Measurements from ENCODE around the gene GOLPH3L.

GOLPH3L gene

DNA sequence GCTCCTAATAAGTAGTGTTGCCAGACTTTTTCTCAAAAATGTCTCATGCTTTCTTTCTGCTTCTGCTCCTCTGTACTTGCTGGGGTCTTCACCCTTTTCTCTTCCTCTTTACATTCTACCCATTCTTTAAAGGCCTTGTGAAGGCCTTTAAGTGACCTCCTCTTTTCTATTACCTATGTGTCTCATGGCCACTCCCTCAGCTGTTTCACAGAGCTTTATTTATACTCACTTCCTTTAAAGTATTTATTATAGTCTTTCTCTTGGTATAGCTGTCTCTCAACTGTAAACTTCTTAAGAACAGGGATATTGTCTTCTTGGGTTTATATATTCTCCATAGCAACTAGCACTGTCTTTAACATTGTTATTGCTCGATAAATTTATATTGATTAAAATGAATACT, 792 bp downstream of the GOLPH3L start:
- H3K36me3 ChIP-seq (ENCODE audit: insufficient read depth, low read length): peaks cover 37% of the 10 kb centered on the region
- H3K9ac ChIP-seq (ENCODE audit: low read depth, low read length): peak overlapping the region; percentile 34
- no peaks in the 10 kb centered on the region for H3K9me3 ChIP-seq (ENCODE audit: insufficient read depth, low read depth, low read length)
- no peaks in the 10 kb centered on the region for H3K27me3 ChIP-seq (ENCODE audit: insufficient read depth, low read length)
- peak overlapping the region; percentile 82 for H3K4me3 ChIP-seq (ENCODE audit: low read length)
- H3K4me1 ChIP-seq (ENCODE audit: insufficient read depth, low read length): peaks cover 6% of the 10 kb centered on the region; the same call in 1 of the 2 replicates
- no peak overlapping the region for H3K27ac ChIP-seq (ENCODE audit: low read depth, low read length)
- no CpG with 5 or more reads among the region's 1 CpG for WGBS

DNA sequence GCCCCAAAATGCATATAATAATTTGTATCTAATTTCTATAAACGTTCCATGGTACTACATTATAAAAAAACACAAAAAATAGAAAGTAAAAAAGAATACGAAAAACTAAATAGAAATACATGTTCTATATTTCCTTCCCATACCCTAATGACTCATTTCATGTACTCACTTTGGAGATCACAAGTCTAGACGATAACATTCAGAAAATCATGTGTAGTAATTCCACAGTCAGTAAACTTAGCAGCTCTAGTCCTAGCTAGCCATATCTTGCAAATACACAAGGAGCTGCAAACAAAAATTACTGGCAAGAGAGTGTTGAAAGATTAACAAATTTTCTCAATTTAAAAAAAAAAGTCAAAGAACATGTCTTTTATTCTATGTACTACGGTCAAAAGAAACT, 1.4 kb downstream of the GOLPH3L start:
- Histone ChIP-seq H3K4me1 (ENCODE audit: insufficient read depth, low read length) (peaks cover 6% of the 10 kb centered on the region; the same call in 1 of the 2 replicates), H3K36me3 (ENCODE audit: insufficient read depth, low read length) (peaks cover 43% of the 10 kb centered on the region), H3K27me3 (ENCODE audit: insufficient read depth, low read length) (no peaks in the 10 kb centered on the region), H3K27ac (ENCODE audit: low read depth, low read length) (no peak overlapping the region), H3K9ac (ENCODE audit: low read depth, low read length) (no peak overlapping the region), H3K4me3 (ENCODE audit: low read length) (peak overlapping the region; percentile 82), H3K9me3 (ENCODE audit: insufficient read depth, low read depth, low read length) (no peaks in the 10 kb centered on the region)
- 92% methylated on average over 2 of the region's 4 CpGs for WGBS

DNA sequence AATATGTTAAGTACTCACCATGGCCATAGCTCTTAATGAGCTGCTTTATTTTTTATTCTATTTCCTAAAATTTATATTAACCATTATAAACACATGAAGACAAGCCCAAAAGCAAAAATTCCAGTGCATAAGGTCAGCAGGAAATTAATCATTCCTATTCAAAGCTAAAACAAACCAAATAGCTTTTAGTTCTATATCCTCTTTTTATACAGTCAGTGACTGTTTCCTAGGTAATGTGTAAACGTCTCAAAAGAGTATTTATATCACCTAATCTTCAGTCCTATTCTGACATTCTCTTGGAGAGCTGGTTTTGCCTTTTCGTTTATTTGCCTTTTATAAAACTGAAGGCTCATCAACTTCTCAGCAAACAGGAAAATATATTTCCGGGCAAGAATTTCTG, 4.2 kb downstream of the GOLPH3L start:
- no peak overlapping the region for H3K4me3 ChIP-seq (ENCODE audit: low read length)
- no peaks in the 10 kb centered on the region for H3K27me3 ChIP-seq (ENCODE audit: insufficient read depth, low read length)
- 95% methylated on average over 3 of the region's 3 CpGs for WGBS
- no peak overlapping the region for H3K9ac ChIP-seq (ENCODE audit: low read depth, low read length)
- peaks cover 6% of the 10 kb centered on the region; the same call in 1 of the 2 replicates for H3K4me1 ChIP-seq (ENCODE audit: insufficient read depth, low read length)
- no peak overlapping the region for H3K27ac ChIP-seq (ENCODE audit: low read depth, low read length)
- H3K9me3 ChIP-seq (ENCODE audit: insufficient read depth, low read depth, low read length): no peaks in the 10 kb centered on the region
- H3K36me3 ChIP-seq (ENCODE audit: insufficient read depth, low read length): peaks cover 67% of the 10 kb centered on the region

DNA sequence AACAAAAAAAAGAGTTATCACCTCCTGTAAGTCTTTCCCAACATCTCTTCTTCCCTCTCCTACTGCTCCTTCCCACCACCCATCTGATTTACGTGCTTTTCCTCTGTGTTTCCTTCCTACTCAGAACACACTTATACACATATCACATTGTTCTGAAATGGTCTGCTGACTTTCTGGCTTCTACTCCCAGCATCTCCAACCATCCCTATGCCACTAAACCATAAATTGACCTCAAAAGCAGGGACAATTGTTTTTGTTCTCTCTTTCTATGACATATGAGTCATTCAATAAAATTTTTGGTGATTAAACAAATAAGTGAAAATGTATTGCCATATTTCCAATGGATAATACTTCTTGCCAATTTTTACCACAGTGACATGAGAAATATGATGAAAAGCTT, 8.2 kb downstream of the GOLPH3L start:
- H3K9me3 ChIP-seq (ENCODE audit: insufficient read depth, low read depth, low read length): no peaks in the 10 kb centered on the region
- H3K4me3 ChIP-seq (ENCODE audit: low read length): no peak overlapping the region
- peaks cover 74% of the 10 kb centered on the region for H3K36me3 ChIP-seq (ENCODE audit: insufficient read depth, low read length)
- 89% methylated on average over 1 of the region's 1 CpG for whole genome bisulfite sequencing
- H3K27me3 ChIP-seq (ENCODE audit: insufficient read depth, low read length): no peaks in the 10 kb centered on the region
- H3K27ac ChIP-seq (ENCODE audit: low read depth, low read length): no peak overlapping the region
- H3K9ac ChIP-seq (ENCODE audit: low read depth, low read length): no peak overlapping the region
- peaks cover 7% of the 10 kb centered on the region; the same call in 1 of the 2 replicates for H3K4me1 ChIP-seq (ENCODE audit: insufficient read depth, low read length)

DNA sequence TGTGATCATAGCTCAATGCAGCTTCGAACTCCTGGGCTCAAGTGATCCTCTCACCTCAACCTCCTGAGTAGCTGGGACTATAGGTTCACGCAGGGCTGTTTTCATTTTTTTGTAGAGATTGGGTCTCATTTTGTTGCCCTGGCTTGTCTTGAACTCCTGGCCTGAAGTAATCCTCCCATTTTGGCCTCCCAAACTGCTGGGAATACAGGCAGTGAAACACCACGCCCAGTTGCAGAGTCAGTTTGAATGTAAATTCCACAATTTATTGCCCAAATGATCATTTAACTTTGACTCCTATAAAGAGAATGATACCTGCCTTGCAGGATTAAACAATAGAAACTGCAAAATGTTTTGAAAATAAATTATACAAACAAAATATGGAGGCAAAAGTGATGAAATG, 10.7 kb downstream of the GOLPH3L start:
- H3K27me3 ChIP-seq (ENCODE audit: insufficient read depth, low read length): no peaks in the 10 kb centered on the region
- H3K27ac ChIP-seq (ENCODE audit: low read depth, low read length): no peak overlapping the region
- 93% methylated on average over 3 of the region's 3 CpGs for WGBS
- H3K9me3 ChIP-seq (ENCODE audit: insufficient read depth, low read depth, low read length): no peaks in the 10 kb centered on the region
- H3K4me3 ChIP-seq (ENCODE audit: low read length): no peak overlapping the region
- H3K9ac ChIP-seq (ENCODE audit: low read depth, low read length): no peak overlapping the region
- H3K36me3 ChIP-seq (ENCODE audit: insufficient read depth, low read length): peaks cover 62% of the 10 kb centered on the region
- peaks cover 8% of the 10 kb centered on the region; the same call in 1 of the 2 replicates for H3K4me1 ChIP-seq (ENCODE audit: insufficient read depth, low read length)

DNA sequence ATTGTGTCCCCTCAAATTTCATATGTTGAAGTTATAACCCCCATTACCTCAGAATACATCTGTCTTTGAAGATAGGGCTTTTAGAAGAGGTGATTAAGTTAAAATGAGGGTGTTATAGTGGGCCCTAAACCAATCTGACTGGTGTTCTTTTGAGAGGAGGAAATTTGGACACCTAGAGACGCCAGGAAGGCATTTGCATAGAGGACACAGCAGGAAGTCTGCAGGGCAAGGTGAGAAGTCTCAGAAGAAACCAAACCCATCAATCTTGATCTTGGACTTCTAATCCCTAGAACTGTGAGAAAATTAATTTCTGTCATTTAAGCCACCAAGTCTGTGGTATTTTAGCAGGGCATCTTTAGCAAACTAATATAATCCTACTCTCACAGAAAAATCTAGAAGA, 13.0 kb downstream of the GOLPH3L start:
- no peaks in the 10 kb centered on the region for H3K27me3 ChIP-seq (ENCODE audit: insufficient read depth, low read length)
- H3K27ac ChIP-seq (ENCODE audit: low read depth, low read length): no peak overlapping the region
- peaks cover 46% of the 10 kb centered on the region for H3K36me3 ChIP-seq (ENCODE audit: insufficient read depth, low read length)
- 39% methylated on average over 1 of the region's 1 CpG for WGBS
- H3K4me1 ChIP-seq (ENCODE audit: insufficient read depth, low read length): peaks cover 8% of the 10 kb centered on the region; the same call in 1 of the 2 replicates
- no peak overlapping the region for H3K9ac ChIP-seq (ENCODE audit: low read depth, low read length)
- H3K4me3 ChIP-seq (ENCODE audit: low read length): no peak overlapping the region
- H3K9me3 ChIP-seq (ENCODE audit: insufficient read depth, low read depth, low read length): no peaks in the 10 kb centered on the region

DNA sequence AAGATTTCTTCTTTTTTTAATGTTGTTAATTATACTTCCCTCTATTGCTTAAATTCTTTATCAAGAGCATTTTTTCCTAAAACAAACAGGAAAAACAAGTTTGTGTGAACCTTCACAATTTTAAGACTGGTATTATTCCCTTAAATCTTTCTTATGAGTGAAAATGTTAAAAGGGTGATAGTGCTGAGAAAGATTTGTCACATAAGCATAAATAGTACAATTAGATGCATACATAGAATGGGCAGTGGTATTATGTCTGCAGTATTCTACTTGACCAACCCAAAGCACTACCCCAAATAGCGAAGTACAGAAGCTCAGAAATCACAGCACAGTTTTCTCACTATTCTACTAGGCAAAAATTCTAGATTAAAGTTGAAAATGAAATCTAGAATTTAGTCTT, 18.0 kb downstream of the GOLPH3L start:
- Histone ChIP-seq H3K27me3 (ENCODE audit: insufficient read depth, low read length) (no peaks in the 10 kb centered on the region), H3K9ac (ENCODE audit: low read depth, low read length) (no peak overlapping the region), H3K27ac (ENCODE audit: low read depth, low read length) (no peak overlapping the region), H3K36me3 (ENCODE audit: insufficient read depth, low read length) (0 out of 2 replicates have a peak, but pooled peaks cover 21% of the 10 kb centered on the region), H3K4me3 (ENCODE audit: low read length) (no peak overlapping the region), H3K9me3 (ENCODE audit: insufficient read depth, low read depth, low read length) (no peaks in the 10 kb centered on the region), H3K4me1 (ENCODE audit: insufficient read depth, low read length) (peaks cover 3% of the 10 kb centered on the region; the same call in 1 of the 2 replicates)
- WGBS: 100% methylated on average over 1 of the region's 1 CpG

DNA sequence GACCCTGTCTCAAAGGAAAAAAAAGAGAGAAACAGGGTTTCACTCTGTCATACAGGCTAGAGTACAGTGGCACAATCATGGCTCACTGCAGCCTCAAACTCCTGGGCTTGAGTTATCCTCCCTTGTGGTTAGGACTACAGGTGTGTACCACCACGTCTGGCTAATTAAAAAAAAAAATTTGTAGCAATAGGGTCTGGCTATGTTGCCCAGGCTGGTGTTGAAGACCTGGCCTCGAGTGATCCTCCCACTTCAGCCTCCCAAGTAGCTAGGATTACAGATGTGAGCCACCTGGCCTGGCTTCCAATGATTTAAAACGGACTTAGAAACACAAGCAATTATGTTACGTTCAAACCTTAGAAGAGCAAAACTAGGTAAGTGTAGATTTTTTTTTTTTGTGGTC, 22.1 kb downstream of the GOLPH3L start:
- Histone ChIP-seq H3K9ac (ENCODE audit: low read depth, low read length) (no peak overlapping the region), H3K4me3 (ENCODE audit: low read length) (no peak overlapping the region), H3K36me3 (ENCODE audit: insufficient read depth, low read length) (peaks cover 10% of the 10 kb centered on the region; the same call in 1 of the 2 replicates), H3K27ac (ENCODE audit: low read depth, low read length) (no peak overlapping the region), H3K9me3 (ENCODE audit: insufficient read depth, low read depth, low read length) (no peaks in the 10 kb centered on the region), H3K4me1 (ENCODE audit: insufficient read depth, low read length) (no peaks in the 10 kb centered on the region), H3K27me3 (ENCODE audit: insufficient read depth, low read length) (no peaks in the 10 kb centered on the region)
- 96% methylated on average over 4 of the region's 4 CpGs for WGBS

DNA sequence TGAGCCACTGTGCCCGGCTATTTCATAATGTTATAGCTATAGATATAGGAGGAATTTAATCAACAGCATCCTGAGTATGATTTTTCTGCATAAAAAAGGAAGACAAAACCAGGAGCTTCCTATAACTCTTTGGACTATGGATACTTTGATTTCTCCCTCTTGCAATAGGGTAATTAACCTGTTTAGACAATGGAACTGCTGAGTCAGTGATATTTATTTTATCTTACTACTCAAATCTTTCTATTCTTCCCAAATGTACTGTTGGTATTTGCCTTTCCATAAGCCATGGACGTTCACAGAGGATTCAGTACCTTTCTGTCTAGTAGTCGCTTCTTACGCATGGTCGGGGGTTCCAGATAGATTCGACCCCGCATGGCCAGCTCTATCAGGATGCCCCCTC, 33.6 kb downstream of the GOLPH3L start:
- Histone ChIP-seq H3K36me3 (ENCODE audit: insufficient read depth, low read length) (peaks cover 46% of the 10 kb centered on the region), H3K9me3 (ENCODE audit: insufficient read depth, low read depth, low read length) (0 out of 2 replicates have a peak, but pooled peaks cover 4% of the 10 kb centered on the region), H3K9ac (ENCODE audit: low read depth, low read length) (no peak overlapping the region), H3K27ac (ENCODE audit: low read depth, low read length) (no peak overlapping the region), H3K4me1 (ENCODE audit: insufficient read depth, low read length) (no peaks in the 10 kb centered on the region), H3K4me3 (ENCODE audit: low read length) (no peak overlapping the region), H3K27me3 (ENCODE audit: insufficient read depth, low read length) (no peaks in the 10 kb centered on the region)
- WGBS: 96% methylated on average over 7 of the region's 7 CpGs

DNA sequence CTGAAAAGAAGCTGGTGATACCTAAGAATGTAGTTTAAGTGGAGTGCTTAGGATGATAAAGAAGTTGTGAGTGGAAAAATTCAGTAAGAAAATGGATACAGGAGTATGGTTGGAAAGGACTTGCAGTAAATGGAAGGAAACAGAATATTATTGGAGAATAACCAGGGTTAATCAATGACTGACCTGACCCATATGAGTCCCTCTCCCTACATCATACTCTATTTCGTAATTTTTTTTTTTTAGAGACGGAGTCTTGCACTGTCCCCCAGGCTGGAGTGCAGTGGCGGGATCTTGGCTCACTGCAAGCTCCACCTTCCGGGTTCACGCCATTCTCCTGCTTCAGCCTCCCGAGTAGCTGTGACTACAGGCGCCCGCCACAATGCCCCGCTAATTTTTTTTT, 34.1 kb downstream of the GOLPH3L start:
- H3K27ac ChIP-seq (ENCODE audit: low read depth, low read length): no peak overlapping the region
- no peak overlapping the region for H3K9ac ChIP-seq (ENCODE audit: low read depth, low read length)
- H3K4me1 ChIP-seq (ENCODE audit: insufficient read depth, low read length): no peaks in the 10 kb centered on the region
- peaks cover 50% of the 10 kb centered on the region for H3K36me3 ChIP-seq (ENCODE audit: insufficient read depth, low read length)
- no peaks in the 10 kb centered on the region for H3K27me3 ChIP-seq (ENCODE audit: insufficient read depth, low read length)
- no peak overlapping the region for H3K4me3 ChIP-seq (ENCODE audit: low read length)
- 95% methylated on average over 9 of the region's 9 CpGs for WGBS
- 0 out of 2 replicates have a peak, but pooled peaks cover 4% of the 10 kb centered on the region for H3K9me3 ChIP-seq (ENCODE audit: insufficient read depth, low read depth, low read length)

DNA sequence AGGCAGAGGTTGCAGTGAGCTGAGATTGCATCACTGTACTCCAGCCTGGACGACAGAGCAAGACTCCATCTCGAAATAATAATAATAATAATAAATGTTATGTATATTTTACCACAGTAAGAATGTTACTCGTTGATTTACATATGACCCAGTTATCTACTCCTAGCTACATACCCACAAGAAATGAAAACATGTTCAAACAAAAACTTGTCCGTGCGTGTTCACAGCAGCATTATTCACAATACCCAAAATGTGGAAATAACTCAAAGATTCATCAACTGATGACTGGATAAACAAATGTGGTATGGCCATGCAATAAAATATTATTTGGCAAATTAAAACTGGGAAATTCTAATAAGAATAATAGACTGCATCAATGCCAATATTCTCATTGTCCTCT, 35.8 kb downstream of the GOLPH3L start:
- 95% methylated on average over 3 of the region's 5 CpGs for WGBS
- no peaks in the 10 kb centered on the region for H3K27me3 ChIP-seq (ENCODE audit: insufficient read depth, low read length)

DNA sequence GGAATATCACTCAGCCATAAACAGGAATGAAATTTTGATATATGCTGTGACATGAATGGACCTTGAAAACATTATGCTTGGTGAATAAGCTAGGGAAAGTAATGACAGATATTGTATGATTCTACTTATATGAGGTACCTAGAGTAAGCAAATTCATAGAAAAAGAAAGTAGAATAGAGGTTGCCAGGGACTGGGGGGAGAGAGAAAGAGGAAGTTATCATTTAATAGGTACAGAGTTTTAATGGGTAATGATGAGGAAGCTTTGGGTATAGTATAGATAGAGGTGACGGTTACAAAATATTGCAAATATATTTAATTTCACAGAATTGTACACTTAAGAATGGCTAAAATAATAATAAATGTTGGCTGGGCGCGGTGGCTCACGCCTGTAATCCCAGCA, 36.4 kb downstream of the GOLPH3L start:
- Histone ChIP-seq H3K4me1 (ENCODE audit: insufficient read depth, low read length) (no peaks in the 10 kb centered on the region), H3K27ac (ENCODE audit: low read depth, low read length) (no peak overlapping the region), H3K4me3 (ENCODE audit: low read length) (no peak overlapping the region), H3K9me3 (ENCODE audit: insufficient read depth, low read depth, low read length) (0 out of 2 replicates have a peak, but pooled peaks cover 4% of the 10 kb centered on the region), H3K36me3 (ENCODE audit: insufficient read depth, low read length) (peaks cover 49% of the 10 kb centered on the region), H3K9ac (ENCODE audit: low read depth, low read length) (no peak overlapping the region), H3K27me3 (ENCODE audit: insufficient read depth, low read length) (no peaks in the 10 kb centered on the region)
- 86% methylated on average over 4 of the region's 4 CpGs for WGBS

More for the DNA sequence above, 35.8 kb downstream of the GOLPH3L start:
- Histone ChIP-seq H3K9ac (ENCODE audit: low read depth, low read length) (no peak overlapping the region), H3K36me3 (ENCODE audit: insufficient read depth, low read length) (peaks cover 47% of the 10 kb centered on the region), H3K27ac (ENCODE audit: low read depth, low read length) (no peak overlapping the region), H3K9me3 (ENCODE audit: insufficient read depth, low read depth, low read length) (0 out of 2 replicates have a peak, but pooled peaks cover 4% of the 10 kb centered on the region), H3K4me1 (ENCODE audit: insufficient read depth, low read length) (no peaks in the 10 kb centered on the region), H3K4me3 (ENCODE audit: low read length) (no peak overlapping the region)

All from HUES64 (cell line).